Measurements from ENCODE around the gene CAT.
"Not testable (repeated sequence)": the region's sequence is repeated elsewhere in the genome, so short reads cannot be mapped to it uniquely, and the experiment has no call there.

The CAT gene

GRCh38 chr11:34438529-34439507 lies at the start of gene CAT:
TSS of gene CAT (plus strand) at chr11:34438934. CDS start at chr11:34439014, 80 bp downstream.
- DNase-seq (ENCODE audit: low read depth in 2 of 2), result peak; percentile 95 to 99

GRCh38 chr11:34394771-34395300 lies 43.9 kb upstream of the CAT start:
- no peak for DNase-seq (ENCODE audit: low read depth in 2 of 2)

GRCh38 chr11:34395916-34396550 lies 42.7 kb upstream of the CAT start:
- DNase-seq (ENCODE audit: low read depth in 2 of 2), result no peak

GRCh38 chr11:34397120-34397519 lies 41.6 kb upstream of the CAT start:
- DNase-seq (ENCODE audit: low read depth in 2 of 2), result no peak

- DNase-seq (ENCODE audit: low read depth in 2 of 2), result no peak
These were observed 40.9 kb upstream of the CAT start for GRCh38 chr11:34397811-34398210.

GRCh38 chr11:34403431-34403830 lies 35.3 kb upstream of the CAT start:
- DNase-seq (ENCODE audit: low read depth in 2 of 2), result no peak

GRCh38 chr11:34404280-34404679 lies 34.5 kb upstream of the CAT start:
- no peak for DNase-seq (ENCODE audit: low read depth in 2 of 2)

- DNase-seq (ENCODE audit: low read depth in 2 of 2), result no peak
These were observed 33.5 kb upstream of the CAT start for GRCh38 chr11:34405079-34405858.

GRCh38 chr11:34406413-34406812 lies 32.3 kb upstream of the CAT start:
- no peak for DNase-seq (ENCODE audit: low read depth in 2 of 2)

GRCh38 chr11:34407121-34407813 lies 31.5 kb upstream of the CAT start:
- DNase-seq (ENCODE audit: low read depth in 2 of 2), result no peak

- no peak for DNase-seq (ENCODE audit: low read depth in 2 of 2)
These were observed 30.1 kb upstream of the CAT start for GRCh38 chr11:34408580-34409172.

GRCh38 chr11:34411111-34411510 lies 27.6 kb upstream of the CAT start:
- DNase-seq (ENCODE audit: low read depth in 2 of 2), result no peak

- no peak for DNase-seq (ENCODE audit: low read depth in 2 of 2)
These were observed 26.9 kb upstream of the CAT start for GRCh38 chr11:34411791-34412190.

- no peak for DNase-seq (ENCODE audit: low read depth in 2 of 2)
These were observed 25.5 kb upstream of the CAT start for GRCh38 chr11:34413263-34413662.

- DNase-seq (ENCODE audit: low read depth in 2 of 2), result no peak
These were observed 23.2 kb upstream of the CAT start for GRCh38 chr11:34415538-34415937.

- DNase-seq (ENCODE audit: low read depth in 2 of 2), result no peak
These were observed 22.6 kb upstream of the CAT start for GRCh38 chr11:34416088-34416487.

- no peak for DNase-seq (ENCODE audit: low read depth in 2 of 2)
These were observed 22.0 kb upstream of the CAT start for GRCh38 chr11:34416766-34417165.

- DNase-seq (ENCODE audit: low read depth in 2 of 2), result no peak
These were observed 21.5 kb upstream of the CAT start for GRCh38 chr11:34417202-34417601.

- DNase-seq (ENCODE audit: low read depth in 2 of 2), result no peak
These were observed 19.6 kb upstream of the CAT start for GRCh38 chr11:34419158-34419557.

GRCh38 chr11:34423300-34423699 lies 15.4 kb upstream of the CAT start:
- DNase-seq (ENCODE audit: low read depth in 2 of 2), result no peak

GRCh38 chr11:34424826-34425225 lies 13.9 kb upstream of the CAT start:
- DNase-seq (ENCODE audit: low read depth in 2 of 2), result not testable (repeated sequence)

Data from stimulated activated CD4-positive, alpha-beta T cell treated with anti-CD3 and anti-CD28 coated beads, Interleukin-15, amount 100 ng/mL, for 48 hours (primary cell).